Peyer's patch (tissue), 4 donors: ENCODE results near the gene IL3.

Experiments
- CTCF ChIP-seq, 6 experiments: fragments of 450-650 bp in 4 of 6; fragments of 200-600 bp in 2 of 6; sonication (generic) in 1 of 6; IDR thresholded peaks; one replicate each; pipeline ENCODE4 v1.5.1; 2017 to 2019; ENCODE audit warnings: antibody characterized with exemption in 6 of 6, mild to moderate bottlenecking in 3 of 6, moderate library complexity in 1 of 6
- POLR2A ChIP-seq, 2 donors: fragments of 450-650 bp; IDR thresholded peaks; one replicate each; pipeline ENCODE4 v1.5.1; 2017; ENCODE audit warnings: antibody characterized with exemption in 2 of 2, mild to moderate bottlenecking in 2 of 2, moderate library complexity in 2 of 2

DNA sequence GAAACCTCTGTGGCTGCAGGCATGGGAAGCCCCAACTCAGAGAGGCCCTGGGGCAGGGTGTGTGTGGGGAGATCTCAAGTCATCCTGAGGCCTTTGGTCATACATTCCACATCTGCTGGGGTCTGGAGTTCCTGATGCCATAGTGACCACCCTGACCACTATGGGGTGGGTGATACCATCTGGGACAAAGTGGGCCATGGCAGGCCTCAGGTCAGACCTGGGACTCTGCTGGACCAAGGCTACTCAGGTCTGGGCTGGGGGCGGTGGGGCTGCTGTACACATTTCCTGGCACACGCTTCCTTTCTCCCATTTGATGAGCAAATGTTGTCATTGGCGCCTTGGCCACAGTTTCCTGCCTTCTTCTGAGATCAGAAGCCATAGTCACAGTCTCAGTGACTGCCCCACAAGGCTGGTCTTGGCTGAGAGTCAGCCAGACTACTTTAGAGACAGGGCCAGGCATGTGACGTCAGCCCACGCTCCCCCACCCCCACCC lies 33.9 kb upstream of the IL3 start:
- TF ChIP-seq POLR2A (IDR thresholded peaks at IDR 0.05) (no peak), CTCF (IDR thresholded peaks at IDR 0.05) (no peak)
